ENCODE measurements around the gene OCA2.

OCA2 gene

GRCh38 chr15:27752691-27753090 lies 346.4 kb downstream of the OCA2 start:
- no peaks in the 10 kb centered on the region for H3K4me1 ChIP-seq (ENCODE audit: low read length)

GRCh38 chr15:27747997-27748396 lies 351.1 kb downstream of the OCA2 start:
- H3K4me2 ChIP-seq (ENCODE audit: low read length), result no peak overlapping the region
- no peak for TF ChIP-seq EZH2phosphoT487 (IDR thresholded peaks at IDR 0.05; ENCODE audit: low read depth)
- no peaks in the 10 kb centered on the region for H3K9me3 ChIP-seq (ENCODE audit: insufficient read depth, low read length)
- H3K4me1 ChIP-seq (ENCODE audit: low read length), result no peaks in the 10 kb centered on the region
- H3K27me3 ChIP-seq (ENCODE audit: low read depth, low read length), result no peaks in the 10 kb centered on the region
- no peaks in the 10 kb centered on the region for H3K79me2 ChIP-seq (ENCODE audit: low read length)
- no peak overlapping the region for H3K4me3 ChIP-seq (ENCODE audit: low read length)
- H3K36me3 ChIP-seq (replicated peaks; ENCODE audit: low read depth, low read length), result no peaks in the 10 kb centered on the region
- no peak overlapping the region for H3K9ac ChIP-seq (ENCODE audit: low read length)
- H3K27ac ChIP-seq (ENCODE audit: low read length), result no peak overlapping the region
- no peak overlapping the region for H2AFZ ChIP-seq (ENCODE audit: low read depth, low read length)
- H4K20me1 ChIP-seq (ENCODE audit: insufficient read depth, low read length), result no peaks in the 10 kb centered on the region

More at GRCh38 chr15:27752691-27753090, 346.4 kb downstream of the OCA2 start:
- H3K4me3 ChIP-seq (ENCODE audit: low read length), result no peak overlapping the region
- H3K4me2 ChIP-seq (ENCODE audit: low read length), result no peak overlapping the region
- H3K36me3 ChIP-seq (replicated peaks; ENCODE audit: low read depth, low read length), result no peaks in the 10 kb centered on the region
- H3K9me3 ChIP-seq (ENCODE audit: insufficient read depth, low read length), result no peaks in the 10 kb centered on the region
- H4K20me1 ChIP-seq (ENCODE audit: insufficient read depth, low read length), result no peaks in the 10 kb centered on the region
- no peak overlapping the region for H3K9ac ChIP-seq (ENCODE audit: low read length)
- H3K79me2 ChIP-seq (ENCODE audit: low read length), result no peaks in the 10 kb centered on the region
- no peaks in the 10 kb centered on the region for H3K27me3 ChIP-seq (ENCODE audit: low read depth, low read length)
- TF ChIP-seq EZH2phosphoT487 (IDR thresholded peaks at IDR 0.05; ENCODE audit: low read depth), result no peak
- no peak for TF ChIP-seq CTCF (IDR thresholded peaks at IDR 0.05; ENCODE audit: low read depth, low read length)
- H3K27ac ChIP-seq (ENCODE audit: low read length), result no peak overlapping the region
- H2AFZ ChIP-seq (ENCODE audit: low read depth, low read length), result no peak overlapping the region

- H3K36me3 ChIP-seq (replicated peaks; ENCODE audit: low read depth, low read length), result no peaks in the 10 kb centered on the region
- H3K79me2 ChIP-seq (ENCODE audit: low read length), result no peaks in the 10 kb centered on the region
- H3K9ac ChIP-seq (ENCODE audit: low read length), result no peak overlapping the region
- H3K4me2 ChIP-seq (ENCODE audit: low read length), result no peak overlapping the region
- H3K27me3 ChIP-seq (ENCODE audit: low read depth, low read length), result no peaks in the 10 kb centered on the region
- H3K4me1 ChIP-seq (ENCODE audit: low read length), result no peaks in the 10 kb centered on the region
- no peak overlapping the region for H2AFZ ChIP-seq (ENCODE audit: low read depth, low read length)
- H3K9me3 ChIP-seq (ENCODE audit: insufficient read depth, low read length), result no peaks in the 10 kb centered on the region
- H4K20me1 ChIP-seq (ENCODE audit: insufficient read depth, low read length), result no peaks in the 10 kb centered on the region
- TF ChIP-seq EZH2phosphoT487 (IDR thresholded peaks at IDR 0.05; ENCODE audit: low read depth) (no peak), CTCF (IDR thresholded peaks at IDR 0.05; ENCODE audit: low read depth, low read length) (no peak)
- H3K27ac ChIP-seq (ENCODE audit: low read length), result no peak overlapping the region
- H3K4me3 ChIP-seq (ENCODE audit: low read length), result no peak overlapping the region
Observed at GRCh38 chr15:27746401-27746955, 352.6 kb downstream of the OCA2 start.

GRCh38 chr15:27744641-27745040 lies 354.5 kb downstream of the OCA2 start:
- no peaks in the 10 kb centered on the region for H3K79me2 ChIP-seq (ENCODE audit: low read length)

More at GRCh38 chr15:27744641-27745040, 354.5 kb downstream of the OCA2 start:
- H3K9ac ChIP-seq (ENCODE audit: low read length), result no peak overlapping the region
- H3K36me3 ChIP-seq (replicated peaks; ENCODE audit: low read depth, low read length), result no peaks in the 10 kb centered on the region
- no peak overlapping the region for H3K4me3 ChIP-seq (ENCODE audit: low read length)
- H4K20me1 ChIP-seq (ENCODE audit: insufficient read depth, low read length), result no peaks in the 10 kb centered on the region
- H3K27me3 ChIP-seq (ENCODE audit: low read depth, low read length), result no peaks in the 10 kb centered on the region
- H3K4me2 ChIP-seq (ENCODE audit: low read length), result no peak overlapping the region
- no peak for TF ChIP-seq EZH2phosphoT487 (IDR thresholded peaks at IDR 0.05; ENCODE audit: low read depth)
- no peak for TF ChIP-seq CTCF (IDR thresholded peaks at IDR 0.05; ENCODE audit: low read depth, low read length)
- H3K4me1 ChIP-seq (ENCODE audit: low read length), result no peaks in the 10 kb centered on the region
- H2AFZ ChIP-seq (ENCODE audit: low read depth, low read length), result no peak overlapping the region
- H3K9me3 ChIP-seq (ENCODE audit: insufficient read depth, low read length), result no peaks in the 10 kb centered on the region
- H3K27ac ChIP-seq (ENCODE audit: low read length), result no peak overlapping the region
